Esophagus muscularis mucosa (tissue), 4 donors: Measurements from ENCODE around the gene KIAA0825. TPM values are rescaled to one million over a fixed set of nuclear protein-coding genes. Genes with fewer than 3 reads are reported as not detected.

Source experiments
- DNase-seq: peaks from one replicate; pipeline ENCODE4 v3.0.0-alpha.2; 2017; ENCODE audit errors: extremely low spot score
- H3K27ac ChIP-seq, 4 donors: fragments of 200-600 bp; sonication (generic); replicated peaks in 1 of 4; 1 replicate in 3 of 4; 2 replicates in 1 of 4; pipeline ENCODE4 v1.5.1; 2016 to 2019; ENCODE audit warnings: mild to moderate bottlenecking in 1 of 4
- H3K27me3 ChIP-seq, 4 donors: fragments of 200-600 bp; sonication (generic); one replicate each; pipeline versions ENCODE4 v1.5.1 to v1.6.0; 2016 to 2019
- H3K36me3 ChIP-seq, 4 donors: fragments of 200-600 bp; sonication (generic); one replicate each; pipeline ENCODE4 v1.5.1; 2016 to 2019
- H3K4me1 ChIP-seq, 4 donors: fragments of 200-600 bp; sonication (generic); one replicate each; pipeline ENCODE4 v1.5.1; 2016 to 2019
- H3K4me3 ChIP-seq, 4 donors: fragments of 200-600 bp; sonication (generic); 1 replicate in 2 of 4; 2 replicates in 2 of 4; pipeline ENCODE4 v1.5.1; 2016 to 2019; ENCODE audit warnings: mild to moderate bottlenecking in 4 of 4, moderate library complexity in 1 of 4
- H3K9me3 ChIP-seq, 4 donors: fragments of 200-600 bp; sonication (generic); 1 replicate in 3 of 4; 2 replicates in 1 of 4; pipeline ENCODE4 v1.5.1; 2016 to 2019
- EP300 ChIP-seq: sonication (generic); formaldehyde crosslinking; IDR thresholded peaks from one replicate; pipeline ENCODE4 v1.6.1; 2017; ENCODE audit warnings: antibody characterized with exemption
- POLR2A ChIP-seq: fragments of 450-650 bp; IDR thresholded peaks from one replicate; pipeline ENCODE4 v1.6.1; 2017; ENCODE audit warnings: antibody characterized with exemption, moderate library complexity, mild to moderate bottlenecking, low read depth
- POLR2AphosphoS5 ChIP-seq, 2 donors: sonication (generic); formaldehyde crosslinking; IDR thresholded peaks; one replicate each; pipeline ENCODE4 v1.6.1; 2017; ENCODE audit warnings: antibody characterized with exemption in 2 of 2
- WGBS: methylation state at CpG from one replicate; pipeline ENCODE4 v1.1.5; 2018; 5-methylcytosine and 5-hydroxymethylcytosine counted together
- intact Hi-C: fragments of 100-400 bp; cut with DNase I; formaldehyde crosslinking; loops from one replicate; pipeline ENCODE4 v1.15.1; 2023
- total RNA-seq, 4 donors: library from RNA; depleted of rRNA; stranded (reverse); fragments of >200 nt; gene quantifications; one replicate each; pipeline versions ENCODE4 v1.1.0 to v1.2.1, GENCODE V29; 2016
- TF ChIP-seq, protein P1 (sequence below), 3 experiments: fragments of 200-600 bp in 2 of 3; fragments of 450-650 bp in 1 of 3; sonication (generic) in 2 of 3; IDR thresholded peaks; one replicate each; pipeline ENCODE4 v1.5.1; 2017 to 2019; ENCODE audit warnings: antibody characterized with exemption in 3 of 3, mild to moderate bottlenecking in 2 of 3, moderate library complexity in 1 of 3

The KIAA0825 gene
- total RNA-seq, 4 donors from 2014 or later, result 2.3 to 4.2 (median 2.9) TPM

- no peak for DNase-seq
- no peaks in the 10 kb centered on the region for H3K9me3 ChIP-seq
- H3K36me3 ChIP-seq, result peaks cover 0 to 4% (median 2%) of the 10 kb centered on the region in 4 donors
- no peak overlapping the region for H3K4me3 ChIP-seq
- WGBS, result 93% methylated on average over 5 of the region's 5 CpGs
- intact Hi-C loops, result no loop called here
- TF ChIP-seq POLR2A, result no peak
- TF ChIP-seq, protein P1, sequence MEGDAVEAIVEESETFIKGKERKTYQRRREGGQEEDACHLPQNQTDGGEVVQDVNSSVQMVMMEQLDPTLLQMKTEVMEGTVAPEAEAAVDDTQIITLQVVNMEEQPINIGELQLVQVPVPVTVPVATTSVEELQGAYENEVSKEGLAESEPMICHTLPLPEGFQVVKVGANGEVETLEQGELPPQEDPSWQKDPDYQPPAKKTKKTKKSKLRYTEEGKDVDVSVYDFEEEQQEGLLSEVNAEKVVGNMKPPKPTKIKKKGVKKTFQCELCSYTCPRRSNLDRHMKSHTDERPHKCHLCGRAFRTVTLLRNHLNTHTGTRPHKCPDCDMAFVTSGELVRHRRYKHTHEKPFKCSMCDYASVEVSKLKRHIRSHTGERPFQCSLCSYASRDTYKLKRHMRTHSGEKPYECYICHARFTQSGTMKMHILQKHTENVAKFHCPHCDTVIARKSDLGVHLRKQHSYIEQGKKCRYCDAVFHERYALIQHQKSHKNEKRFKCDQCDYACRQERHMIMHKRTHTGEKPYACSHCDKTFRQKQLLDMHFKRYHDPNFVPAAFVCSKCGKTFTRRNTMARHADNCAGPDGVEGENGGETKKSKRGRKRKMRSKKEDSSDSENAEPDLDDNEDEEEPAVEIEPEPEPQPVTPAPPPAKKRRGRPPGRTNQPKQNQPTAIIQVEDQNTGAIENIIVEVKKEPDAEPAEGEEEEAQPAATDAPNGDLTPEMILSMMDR (IDR thresholded peaks at IDR 0.05), result no peak
- no peaks in the 10 kb centered on the region for H3K27me3 ChIP-seq
- H3K4me1 ChIP-seq, result no peaks in the 10 kb centered on the region
- no peak overlapping the region for H3K27ac ChIP-seq
Observed at GRCh38 chr5:94467954-94468930, 150.2 kb downstream of the KIAA0825 start.

DNA sequence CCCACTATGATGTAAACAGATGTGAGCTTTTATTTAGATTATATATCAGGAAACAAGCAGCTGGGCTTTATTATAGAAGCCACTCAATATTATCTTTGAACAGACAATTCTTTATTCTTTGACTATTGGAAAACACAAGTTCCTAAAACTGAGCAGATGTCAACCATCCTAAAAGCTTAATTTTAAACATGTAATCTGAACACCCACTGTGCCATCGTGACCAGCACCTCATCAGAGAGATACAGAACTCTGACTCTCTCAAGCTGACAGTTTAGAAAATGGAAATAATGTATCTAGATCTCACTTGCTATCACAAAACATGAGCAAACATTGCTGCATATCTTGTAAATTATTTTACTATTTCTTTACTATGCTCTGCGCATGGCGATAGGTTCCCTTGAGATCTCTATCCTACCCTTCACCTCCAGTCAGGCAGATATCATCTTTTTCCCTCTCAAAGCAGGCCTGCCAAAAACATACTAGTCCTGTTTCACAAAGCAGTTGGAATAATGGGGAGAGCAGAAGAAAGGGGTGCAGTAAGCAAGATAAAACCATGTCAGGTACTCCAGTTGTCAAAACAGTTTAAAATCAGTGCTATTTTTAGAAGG is 151.0 kb downstream of the KIAA0825 start:
- TF ChIP-seq, protein P1 (IDR thresholded peaks at IDR 0.05), result no peak
- TF ChIP-seq POLR2A, result no peak
- no peak for TF ChIP-seq POLR2AphosphoS5 (IDR thresholded peaks at IDR 0.05)
- TF ChIP-seq EP300, result no peak
- intact Hi-C loops, result no loop called here
- no peaks in the 10 kb centered on the region for H3K36me3 ChIP-seq
- 90% methylated on average over 3 of the region's 3 CpGs for WGBS
- no peak overlapping the region for H3K27ac ChIP-seq
- H3K27me3 ChIP-seq, result no peaks in the 10 kb centered on the region
- DNase-seq, result no peak
- no peaks in the 10 kb centered on the region for H3K4me1 ChIP-seq
- H3K4me3 ChIP-seq, result no peak overlapping the region
- no peaks in the 10 kb centered on the region for H3K9me3 ChIP-seq

- no peaks in the 10 kb centered on the region for H3K4me1 ChIP-seq
- H3K27me3 ChIP-seq, result no peaks in the 10 kb centered on the region
- 39% methylated on average over 2 of the region's 2 CpGs for WGBS
- H3K27ac ChIP-seq, result no peak overlapping the region
- intact Hi-C loops, result no loop called here
- TF ChIP-seq, protein P1 (IDR thresholded peaks at IDR 0.05), result no peak
- TF ChIP-seq POLR2A (no peak), EP300 (no peak), POLR2AphosphoS5 (IDR thresholded peaks at IDR 0.05) (no peak)
- DNase-seq, result no peak
- no peak overlapping the region for H3K4me3 ChIP-seq
- no peaks in the 10 kb centered on the region for H3K36me3 ChIP-seq
- no peaks in the 10 kb centered on the region for H3K9me3 ChIP-seq
Observed at GRCh38 chr5:94463739-94464138, 154.7 kb downstream of the KIAA0825 start.

DNA sequence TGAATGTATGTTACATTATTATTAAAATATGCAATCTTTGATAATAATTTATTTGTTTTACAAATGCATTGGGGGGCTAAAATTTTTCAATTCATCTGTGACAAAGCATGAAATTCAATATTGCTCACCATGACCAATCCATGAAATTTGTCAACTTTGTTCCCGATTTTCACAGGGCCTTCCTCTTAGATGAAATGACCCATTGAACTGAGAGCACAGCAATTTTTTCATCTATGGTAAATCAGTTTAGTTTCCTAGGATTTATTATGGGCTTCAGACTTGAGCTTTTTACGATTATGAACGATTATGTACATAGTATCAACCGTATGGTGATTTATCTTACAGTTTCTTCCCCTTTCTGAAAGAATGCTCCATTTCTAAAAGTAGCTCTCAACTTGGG is 157.3 kb downstream of the KIAA0825 start:
- H3K4me1 ChIP-seq, result no peaks in the 10 kb centered on the region
- H3K27me3 ChIP-seq, result no peaks in the 10 kb centered on the region
- no peak overlapping the region for H3K27ac ChIP-seq
- WGBS, result 74% methylated on average over 4 of the region's 4 CpGs
- no peaks in the 10 kb centered on the region for H3K36me3 ChIP-seq
- no peak overlapping the region for H3K4me3 ChIP-seq
- no peaks in the 10 kb centered on the region for H3K9me3 ChIP-seq
- TF ChIP-seq EP300 (no peak), POLR2AphosphoS5 (IDR thresholded peaks at IDR 0.05) (no peak), POLR2A (no peak)
- TF ChIP-seq, protein P1 (IDR thresholded peaks at IDR 0.05), result no peak
- intact Hi-C loops, result no loop called here
- DNase-seq, result no peak
